K562 (cell line): Measurements from ENCODE around the gene STK32C. TPM values are rescaled to one million over a fixed set of nuclear protein-coding genes. Genes with fewer than 3 reads are reported as not detected.

Experiments
- JUND ChIP-seq, 2 experiments: IDR thresholded peaks; 2 replicates in 1 of 2; 3 replicates in 1 of 2; pipeline ENCODE4 v1.6.1; 2011; ENCODE audit warnings: borderline replicate concordance in 2 of 2, low read depth in 2 of 2, low read length in 2 of 2, improper control_type of control experiment in 1 of 2, missing biosample characterization in 1 of 2, missing genetic modification characterization in 1 of 2, missing genetic modification reagents in 1 of 2
- ZBTB40 ChIP-seq, 2 experiments: fragments of 450-650 bp in 1 of 2; sonication (generic) in 1 of 2; formaldehyde crosslinking in 1 of 2; IDR thresholded peaks; 2 replicates each; pipeline versions ENCODE4 v1.7.1 to v1.9.0; 2016 to 2022; ENCODE audit warnings: inconsistent platforms in 1 of 2, mild to moderate bottlenecking in 1 of 2, missing genetic modification reagents in 1 of 2
- ZNF133 ChIP-seq: fragments of 250-450 bp; sonication (Bioruptor Pico); IDR thresholded peaks from 2 replicates; pipeline ENCODE4 v1.4.0; 2020; ENCODE audit warnings: mild to moderate bottlenecking
- polyA plus RNA-seq, 8 experiments: library from polyadenylated mRNA; depleted of rRNA in 4 of 8; stranded (reverse) in 5 of 8; unstranded in 3 of 8; fragments of >200 nt; fragmentation: Nextera tagmentation in 2 of 8; fragmentation: Illumina TruSeq in 1 of 8; extraction: Ambion mirVana in 2 of 8; extraction: Trizol in 1 of 8; gene quantifications; 2 replicates each; pipeline versions ENCODE4 v1.2.1 to v1.2.3, GENCODE V29; 2011 to 2014; ENCODE audit warnings: inconsistent platforms in 1 of 8, missing spikeins in 1 of 8
- total RNA-seq, 7 experiments: library from RNA; depleted of rRNA in 6 of 7; stranded (reverse); fragments of >200 nt in 6 of 7; fragmentation: Illumina TruSeq in 2 of 7; extraction: Trizol in 2 of 7; gene quantifications; 2 replicates each; pipeline versions ENCODE4 v1.2.1 to v1.2.3, GENCODE V29; 2011 to 2021; ENCODE audit warnings: low replicate concordance in 1 of 7

The STK32C gene
- total and polyA plus RNA-seq, 9 of the 15 experiments (the other 6 are each of a cell fraction or from before 2014, with no cell fraction given), result 1.5 to 20.9 (median 6.5) TPM

GRCh38 chr10:132196178-132197113 is 111.3 kb downstream of the STK32C start (continued):
- TF ChIP-seq ZBTB40 (IDR thresholded peaks at IDR 0.05) (no peak), ZBTB40 (CRISPR knock-in tag; IDR thresholded peaks at IDR 0.05) (no peak), JUND (IDR thresholded peaks at IDR 0.05; ENCODE audit: borderline replicate concordance, low read depth, low read length) (no peak), JUND (tag; IDR thresholded peaks at IDR 0.05; ENCODE audit: borderline replicate concordance, low read depth, low read length) (no peak), ZNF133 (CRISPR knock-in tag) (no peak)
